ENCODE data around the gene STXBP1.

DNA sequence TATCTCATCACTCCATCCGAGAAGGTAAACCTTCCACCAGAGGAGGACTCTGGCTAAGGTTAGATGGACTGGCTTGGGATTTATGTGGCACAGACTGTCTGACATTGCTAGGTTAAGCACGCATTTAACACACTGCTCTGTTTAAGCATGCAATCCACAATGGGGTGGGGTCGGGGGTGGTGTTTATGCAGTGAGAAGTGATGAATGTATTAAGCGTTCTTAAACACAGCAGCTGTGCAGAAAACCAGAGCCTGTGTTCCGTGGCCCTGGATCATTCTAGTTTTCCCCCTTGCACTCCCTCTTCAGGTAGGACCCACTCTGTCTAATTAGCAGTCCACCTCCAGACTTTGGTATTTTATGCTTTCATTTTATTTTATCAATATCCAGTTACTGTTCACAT lies 46.4 kb downstream of the STXBP1 start:
- TF ChIP-seq, protein P1, sequence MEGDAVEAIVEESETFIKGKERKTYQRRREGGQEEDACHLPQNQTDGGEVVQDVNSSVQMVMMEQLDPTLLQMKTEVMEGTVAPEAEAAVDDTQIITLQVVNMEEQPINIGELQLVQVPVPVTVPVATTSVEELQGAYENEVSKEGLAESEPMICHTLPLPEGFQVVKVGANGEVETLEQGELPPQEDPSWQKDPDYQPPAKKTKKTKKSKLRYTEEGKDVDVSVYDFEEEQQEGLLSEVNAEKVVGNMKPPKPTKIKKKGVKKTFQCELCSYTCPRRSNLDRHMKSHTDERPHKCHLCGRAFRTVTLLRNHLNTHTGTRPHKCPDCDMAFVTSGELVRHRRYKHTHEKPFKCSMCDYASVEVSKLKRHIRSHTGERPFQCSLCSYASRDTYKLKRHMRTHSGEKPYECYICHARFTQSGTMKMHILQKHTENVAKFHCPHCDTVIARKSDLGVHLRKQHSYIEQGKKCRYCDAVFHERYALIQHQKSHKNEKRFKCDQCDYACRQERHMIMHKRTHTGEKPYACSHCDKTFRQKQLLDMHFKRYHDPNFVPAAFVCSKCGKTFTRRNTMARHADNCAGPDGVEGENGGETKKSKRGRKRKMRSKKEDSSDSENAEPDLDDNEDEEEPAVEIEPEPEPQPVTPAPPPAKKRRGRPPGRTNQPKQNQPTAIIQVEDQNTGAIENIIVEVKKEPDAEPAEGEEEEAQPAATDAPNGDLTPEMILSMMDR (conservative IDR thresholded peaks at IDR 0.05; ENCODE audit: low read depth, low read length): no peak
- no peak for TF ChIP-seq EZH2 (IDR thresholded peaks at IDR 0.05; ENCODE audit: borderline replicate concordance, low read depth, low read length, poor library complexity, severe bottlenecking)
